GM10248 (cell line): ENCODE data around the gene PRKG1.

ENCODE experiments used
- CTCF ChIA-PET: fragments of 300-600 bp; sonication (Branson Sonifier 250); formaldehyde crosslinking; extraction: SDS; loops from one replicate; lab custom pipeline; 2021; ENCODE audit warnings: antibody characterized with exemption; lab: Yijun Ruan, JAX
- POLR2A ChIA-PET: fragments of 350-650 bp; sonication (Branson Sonifier 250); formaldehyde crosslinking; extraction: SDS; loops from one replicate; lab custom pipeline; 2020; ENCODE audit warnings: antibody characterized with exemption; lab: Yijun Ruan, JAX
- DNase-seq: peaks from one replicate; pipeline ENCODE4 v3.0.0; 2012; ENCODE audit errors: extremely low spot score
- TF ChIP-seq, protein P1 (sequence below): IDR thresholded peaks from 2 replicates; pipeline ENCODE4 v1.5.1; 2012; ENCODE audit warnings: mild to moderate bottlenecking, low read depth; ENCODE audit errors: extremely low read depth, missing control alignments, control extremely low read depth

PRKG1 gene

DNA sequence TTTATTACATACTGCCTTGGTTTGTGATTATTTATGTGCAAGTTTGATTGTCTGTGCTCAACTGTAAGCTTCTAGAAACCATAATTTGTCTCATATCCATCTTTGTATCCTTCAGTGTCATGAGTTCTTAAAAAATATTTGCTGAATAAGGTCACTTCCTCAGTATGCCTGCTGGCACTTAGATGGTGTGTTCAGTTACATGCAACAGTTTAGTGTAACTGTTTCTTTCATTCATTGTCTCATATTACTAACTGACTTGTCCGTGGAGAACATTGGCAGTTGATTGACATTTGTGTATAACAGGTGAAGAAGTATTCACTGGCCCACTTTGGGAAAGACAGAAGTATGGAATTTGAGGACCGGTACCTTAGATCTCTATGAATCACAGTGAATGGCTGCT is 236.9 kb downstream of the PRKG1 start:
- TF ChIP-seq, protein P1, sequence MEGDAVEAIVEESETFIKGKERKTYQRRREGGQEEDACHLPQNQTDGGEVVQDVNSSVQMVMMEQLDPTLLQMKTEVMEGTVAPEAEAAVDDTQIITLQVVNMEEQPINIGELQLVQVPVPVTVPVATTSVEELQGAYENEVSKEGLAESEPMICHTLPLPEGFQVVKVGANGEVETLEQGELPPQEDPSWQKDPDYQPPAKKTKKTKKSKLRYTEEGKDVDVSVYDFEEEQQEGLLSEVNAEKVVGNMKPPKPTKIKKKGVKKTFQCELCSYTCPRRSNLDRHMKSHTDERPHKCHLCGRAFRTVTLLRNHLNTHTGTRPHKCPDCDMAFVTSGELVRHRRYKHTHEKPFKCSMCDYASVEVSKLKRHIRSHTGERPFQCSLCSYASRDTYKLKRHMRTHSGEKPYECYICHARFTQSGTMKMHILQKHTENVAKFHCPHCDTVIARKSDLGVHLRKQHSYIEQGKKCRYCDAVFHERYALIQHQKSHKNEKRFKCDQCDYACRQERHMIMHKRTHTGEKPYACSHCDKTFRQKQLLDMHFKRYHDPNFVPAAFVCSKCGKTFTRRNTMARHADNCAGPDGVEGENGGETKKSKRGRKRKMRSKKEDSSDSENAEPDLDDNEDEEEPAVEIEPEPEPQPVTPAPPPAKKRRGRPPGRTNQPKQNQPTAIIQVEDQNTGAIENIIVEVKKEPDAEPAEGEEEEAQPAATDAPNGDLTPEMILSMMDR = no peak
- no peak for DNase-seq
- ChIA-PET POLR2A (no interaction called here), CTCF (no interaction called here)

DNA sequence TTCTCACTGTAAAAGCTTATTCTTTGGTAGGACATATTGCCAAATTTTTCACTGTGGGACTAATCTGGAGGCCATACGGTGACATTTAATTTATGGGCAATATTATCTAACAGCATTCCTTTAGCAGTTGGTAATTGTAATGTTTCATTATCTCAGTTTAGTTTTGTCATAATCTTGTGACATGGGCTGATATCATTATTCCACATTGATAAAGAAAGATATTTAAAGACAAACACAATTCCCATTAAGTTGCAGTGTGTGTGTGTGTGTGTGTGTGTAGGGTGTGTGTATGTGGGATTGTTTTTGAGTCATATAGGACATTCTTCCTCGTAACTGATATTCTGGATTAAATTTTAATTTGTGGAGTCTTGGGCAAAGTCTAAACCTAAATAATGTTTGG is 238.5 kb downstream of the PRKG1 start:
- POLR2A ChIA-PET = no interaction called here

DNA sequence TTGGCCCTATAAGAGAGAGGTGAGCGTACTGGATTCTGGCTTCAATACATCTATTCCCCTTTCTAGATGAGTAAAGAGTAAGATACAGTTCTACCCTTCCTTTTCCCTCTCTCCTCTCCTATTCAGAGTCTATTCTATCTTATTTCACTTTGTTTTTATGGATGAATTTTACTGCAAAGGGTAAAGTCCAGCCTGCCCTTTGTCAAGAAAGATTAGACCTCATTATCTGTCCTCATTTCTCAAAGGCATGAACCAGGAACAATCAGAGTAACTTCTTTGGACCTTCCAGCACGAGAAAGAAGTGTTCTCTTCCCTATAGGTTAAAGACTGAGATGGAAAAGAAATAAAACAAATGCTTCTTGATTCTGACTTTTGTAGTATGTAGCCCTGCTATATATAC is 239.0 kb downstream of the PRKG1 start:
- CTCF ChIA-PET = no interaction called here
- no peak for DNase-seq
- TF ChIP-seq, protein P1 = no peak
- POLR2A ChIA-PET = no interaction called here

More for the DNA sequence above, 238.5 kb downstream of the PRKG1 start:
- TF ChIP-seq, protein P1 = no peak
- no peak for DNase-seq
- CTCF ChIA-PET = no interaction called here

DNA sequence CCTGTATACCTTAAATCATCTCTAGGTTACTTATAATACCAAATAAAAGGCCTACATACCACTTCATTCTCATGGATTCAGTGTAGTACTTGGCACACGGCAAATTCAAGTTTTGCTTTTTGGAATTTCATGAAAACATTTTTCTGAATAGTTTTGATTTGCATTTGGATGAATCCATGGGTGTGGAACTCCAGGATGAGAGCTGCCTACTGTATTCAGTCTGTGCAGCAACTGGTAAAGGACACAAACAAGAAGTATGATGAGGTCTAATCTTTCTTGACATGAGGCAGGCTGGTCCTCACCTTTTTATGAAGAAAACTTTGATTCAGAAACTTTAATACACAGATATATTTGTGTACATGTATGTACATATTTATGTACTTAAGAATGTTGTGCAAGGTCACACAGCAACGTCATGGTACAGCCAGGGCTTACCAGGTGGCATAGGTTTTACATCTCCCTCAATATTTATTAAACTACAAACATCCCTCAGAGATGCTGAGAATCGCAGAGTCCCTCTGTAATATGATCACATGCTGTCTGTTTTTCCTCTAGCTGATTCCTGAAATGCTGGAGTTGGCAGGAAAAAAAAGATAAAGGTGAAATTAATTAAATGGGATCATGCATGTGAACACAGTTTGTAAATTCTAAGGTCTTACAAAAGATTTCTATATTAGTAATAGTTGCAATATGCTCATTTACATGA is 239.6 kb downstream of the PRKG1 start:
- TF ChIP-seq, protein P1 = no peak
- ChIA-PET CTCF (no interaction called here), POLR2A (no interaction called here)
- DNase-seq = no peak

DNA sequence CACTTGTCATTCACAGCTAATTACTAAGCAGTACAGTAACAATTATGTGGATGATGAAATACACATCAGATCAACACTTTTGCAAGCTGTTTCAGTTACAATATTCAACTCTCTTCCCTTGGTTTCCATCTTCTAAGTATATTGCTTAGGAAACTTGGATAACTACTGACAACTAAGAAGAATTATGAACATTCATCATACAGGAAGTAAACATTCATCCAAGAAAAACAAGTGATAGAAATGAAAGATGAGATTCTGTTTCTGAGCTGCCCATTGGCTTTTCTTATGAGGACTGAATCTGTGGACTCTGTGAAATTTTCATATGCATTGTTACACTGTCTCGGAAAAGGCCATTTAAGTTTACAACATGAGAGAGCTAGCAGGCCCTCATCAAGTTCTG is 240.2 kb downstream of the PRKG1 start:
- no peak for DNase-seq
- TF ChIP-seq, protein P1 = no peak
- CTCF ChIA-PET = no interaction called here
- POLR2A ChIA-PET = no interaction called here

DNA sequence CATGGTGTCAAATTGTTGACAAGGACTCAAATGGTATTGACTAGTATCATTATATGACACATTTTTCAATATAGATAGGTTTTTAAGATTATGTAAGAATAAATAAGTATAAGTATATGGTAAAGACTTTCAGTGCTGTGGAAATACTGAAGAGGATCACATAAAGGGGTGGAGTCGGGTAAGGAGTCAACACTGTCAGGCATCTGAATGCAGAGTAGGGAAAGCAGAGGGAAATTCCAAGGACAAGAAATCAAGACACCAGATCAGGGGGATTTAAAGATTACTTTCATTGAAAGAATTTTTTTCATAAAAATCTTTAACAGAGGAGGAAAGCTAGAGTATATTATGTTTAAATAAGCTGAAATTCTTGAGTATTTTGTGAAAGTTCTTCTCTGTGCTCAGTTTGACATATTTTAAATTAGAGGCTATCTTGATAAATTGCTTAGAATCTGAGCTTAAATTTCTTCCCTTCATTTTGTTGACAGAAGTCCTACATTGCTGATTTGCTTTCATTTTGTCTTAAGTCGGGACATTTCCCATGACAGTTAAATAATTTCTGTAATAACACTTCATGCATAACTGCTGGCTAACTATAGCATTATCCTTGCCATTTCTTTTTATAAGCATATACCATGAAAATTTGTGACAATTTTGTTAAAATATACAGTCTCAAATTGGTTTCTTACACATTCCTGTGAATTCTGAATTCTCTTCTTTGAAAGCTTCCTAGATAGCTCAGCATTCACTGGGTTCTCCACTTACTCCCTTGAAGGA is 244.3 kb downstream of the PRKG1 start:
- TF ChIP-seq, protein P1 = no peak
- ChIA-PET POLR2A (no interaction called here), CTCF (interaction anchor here (0.9 to 1.2 kb wide), 2 partner anchors 16 to 70 kb away, joined by 3 read pairs; no protein-coding TSS in a partner anchor)
- no peak for DNase-seq
